RWPE2 (cell line): Measurements from ENCODE around the gene TBK1.
A peak's percentile ranks its signal among the peaks of the same experiment; 100 is the strongest.

ENCODE experiments used
- ATAC-seq: fragments of 200-7000 bp; cut with Tn5 transposase; 3 replicates; pipeline ENCODE4 v1.9.1; 2021; ENCODE audit warnings: low read depth
- DNase-seq: peaks from one replicate; pipeline ENCODE4 v3.0.0-alpha.2; 2020; ENCODE audit warnings: low spot score
- H3K27ac ChIP-seq: fragments of 450-650 bp; 2 replicates; pipeline ENCODE4 v1.5.1; 2017; ENCODE audit warnings: mild to moderate bottlenecking; ENCODE audit not compliant: poor library complexity, severe bottlenecking
- H3K27me3 ChIP-seq: fragments of 250-450 bp; sonication (Bioruptor Pico); 2 replicates; pipeline ENCODE4 v1.5.1; 2021; ENCODE audit warnings: mild to moderate bottlenecking, moderate library complexity; ENCODE audit not compliant: insufficient read depth, poor library complexity, severe bottlenecking
- H3K36me3 ChIP-seq: fragments of 250-450 bp; sonication (Bioruptor Pico); 2 replicates; pipeline ENCODE4 v1.5.1; 2020; ENCODE audit warnings: low read depth, mild to moderate bottlenecking, moderate library complexity
- H3K4me1 ChIP-seq: fragments of 250-450 bp; sonication (Bioruptor Pico); 2 replicates; pipeline ENCODE4 v1.5.1; 2021; ENCODE audit warnings: mild to moderate bottlenecking, moderate library complexity; ENCODE audit not compliant: insufficient read depth, poor library complexity, severe bottlenecking
- H3K4me3 ChIP-seq: fragments of 250-450 bp; sonication (Bioruptor Pico); 2 replicates; pipeline ENCODE4 v1.5.1; 2021; ENCODE audit warnings: mild to moderate bottlenecking, moderate library complexity; ENCODE audit not compliant: severe bottlenecking
- H3K9me3 ChIP-seq: fragments of 250-450 bp; sonication (Bioruptor Pico); 2 replicates; pipeline ENCODE4 v1.5.1; 2021; ENCODE audit warnings: mild to moderate bottlenecking, moderate library complexity; ENCODE audit not compliant: severe bottlenecking
- CTCF ChIP-seq: fragments of 450-650 bp; IDR thresholded peaks from one replicate; pipeline ENCODE4 v1.5.1; 2017; ENCODE audit warnings: mild to moderate bottlenecking, moderate library complexity; ENCODE audit not compliant: poor library complexity, severe bottlenecking

The TBK1 gene

DNA sequence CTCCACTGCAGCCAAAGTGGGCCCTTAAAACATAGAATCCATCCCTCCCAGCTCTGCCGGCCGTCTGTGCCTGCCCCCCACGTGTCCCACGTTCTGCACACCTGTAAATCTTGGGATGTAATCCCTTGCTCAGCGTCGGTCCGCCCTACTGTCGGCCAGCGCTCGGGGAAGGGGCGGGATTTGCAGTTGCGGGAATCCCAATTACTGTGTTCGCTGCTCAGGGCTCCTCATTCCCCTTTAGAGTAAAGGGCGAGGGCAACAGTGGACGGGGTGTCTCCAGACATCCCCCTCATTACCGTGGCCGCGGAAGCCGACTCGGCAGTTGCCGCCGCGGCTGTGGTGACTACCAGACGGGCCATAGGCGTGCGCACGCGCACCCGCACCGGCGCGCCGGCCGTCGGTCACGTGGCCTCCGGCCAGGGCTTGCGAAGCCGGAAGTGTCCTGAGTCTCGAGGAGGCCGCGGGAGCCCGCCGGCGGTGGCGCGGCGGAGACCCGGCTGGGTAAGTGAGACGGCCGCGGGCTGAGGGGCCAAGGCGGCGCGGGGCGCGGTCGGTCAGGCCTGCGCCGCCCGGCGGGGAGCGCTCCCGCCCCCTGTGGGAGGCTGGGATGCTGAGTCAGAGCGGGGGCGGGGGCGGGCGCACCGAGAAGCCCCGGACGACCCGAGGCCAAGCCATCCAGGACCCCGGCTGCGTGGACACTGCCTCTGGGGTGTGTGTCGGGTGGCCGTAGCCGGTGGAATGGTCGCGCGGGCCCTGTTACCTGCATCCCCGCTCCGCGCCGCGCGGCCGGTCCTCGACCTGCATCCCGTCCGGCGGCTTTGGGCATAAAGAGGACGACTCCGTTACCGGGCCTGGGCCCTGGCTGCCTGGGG, at the start of gene TBK1:
TBK1 (plus strand) TSS at position 434 of the 872 bp plus-strand sequence. CDS start 3,751 bp downstream, outside the sequence.
- no peak for TF ChIP-seq CTCF
- ATAC-seq = peak; percentile 68
- peak within 1 kb of the TSS; percentile 98 for H3K27ac ChIP-seq
- DNase-seq = peak; percentile 82
- H3K4me3 ChIP-seq = peak within 1 kb of the TSS; percentile 78
- H3K27me3 ChIP-seq = no peaks in the 10 kb centered on the region
- H3K4me1 ChIP-seq = peaks cover 17% of the 10 kb centered on the region
- no peaks in the 10 kb centered on the region for H3K9me3 ChIP-seq
- peaks cover 57% of the 10 kb centered on the region for H3K36me3 ChIP-seq

DNA sequence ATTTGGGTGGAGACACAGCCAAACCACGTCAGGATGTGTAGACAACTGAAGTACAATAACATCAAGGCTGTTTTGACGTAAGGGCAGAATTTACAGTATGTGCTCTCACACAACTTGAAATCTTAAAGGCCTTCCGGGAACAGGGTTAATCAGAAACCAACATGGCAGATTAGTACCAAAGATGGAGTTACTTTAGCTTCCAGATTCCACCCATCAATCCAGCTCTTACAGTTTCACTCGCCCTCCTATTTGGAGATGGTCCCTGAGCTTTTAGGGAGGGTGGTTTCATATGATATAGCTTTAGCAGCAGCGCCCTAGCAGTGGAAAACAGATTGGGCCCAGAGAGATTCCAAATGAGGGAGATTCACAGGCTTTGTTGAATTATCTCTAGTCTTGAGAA, 49.7 kb upstream of the TBK1 start:
- Histone ChIP-seq H3K9me3 (no peaks in the 10 kb centered on the region), H3K27me3 (no peaks in the 10 kb centered on the region), H3K4me3 (no peak overlapping the region), H3K36me3 (peaks cover 21% of the 10 kb centered on the region), H3K4me1 (peaks cover 14% of the 10 kb centered on the region), H3K27ac (no peak overlapping the region)
- no peak for TF ChIP-seq CTCF
- DNase-seq = no peak
- ATAC-seq = no peak

DNA sequence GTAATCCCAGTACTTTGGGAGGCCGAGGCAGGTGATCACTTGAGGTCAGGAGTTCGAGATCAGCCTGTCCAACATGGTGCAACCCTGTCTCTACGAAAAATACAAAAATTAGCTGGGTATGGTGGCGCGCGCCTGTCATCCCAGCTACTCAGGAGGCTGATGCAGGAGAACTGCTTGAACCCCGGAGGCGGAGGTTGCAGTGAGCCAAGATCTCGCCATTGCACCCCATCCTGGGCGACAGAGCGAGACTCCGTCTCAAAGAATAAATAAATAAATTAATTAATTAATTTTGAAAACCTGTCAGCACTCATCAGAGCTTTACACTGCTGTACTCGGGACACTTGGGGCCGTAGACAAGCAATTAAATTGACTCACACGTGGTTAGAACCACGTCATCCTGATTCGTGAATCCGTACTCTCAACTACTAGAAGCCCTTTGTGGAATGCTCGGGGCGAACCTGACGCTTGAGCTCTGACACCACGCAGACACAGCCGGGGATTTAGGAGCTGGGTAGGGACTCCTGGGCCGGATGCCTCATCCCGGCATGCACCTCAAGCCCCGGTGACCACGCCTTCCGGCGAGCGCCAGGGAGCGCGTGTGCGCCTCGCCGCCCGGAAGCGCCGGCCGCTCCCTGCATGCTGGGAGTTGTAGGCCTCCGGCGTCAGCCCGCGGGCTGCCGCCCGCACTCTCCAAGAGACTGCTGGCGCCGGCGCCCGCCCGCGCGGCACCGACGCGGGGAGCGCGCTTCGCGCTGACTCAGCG, 48.0 kb upstream of the TBK1 start, which contains the start of gene XPOT:
XPOT (plus strand) TSS at position 686 of the 763 bp plus-strand sequence. CDS start 5,644 bp downstream, outside the sequence.
- H3K27me3 ChIP-seq = no peaks in the 10 kb centered on the region
- TF ChIP-seq CTCF = no peak
- peaks cover 14% of the 10 kb centered on the region for H3K4me1 ChIP-seq
- no peaks in the 10 kb centered on the region for H3K9me3 ChIP-seq
- ATAC-seq (peak; percentile 91), DNase-seq (peak; percentile 92)
- H3K4me3 ChIP-seq = peak within 1 kb of the TSS; percentile 85
- peak within 1 kb of the TSS; percentile 93 for H3K27ac ChIP-seq
- H3K36me3 ChIP-seq = peaks cover 37% of the 10 kb centered on the region

DNA sequence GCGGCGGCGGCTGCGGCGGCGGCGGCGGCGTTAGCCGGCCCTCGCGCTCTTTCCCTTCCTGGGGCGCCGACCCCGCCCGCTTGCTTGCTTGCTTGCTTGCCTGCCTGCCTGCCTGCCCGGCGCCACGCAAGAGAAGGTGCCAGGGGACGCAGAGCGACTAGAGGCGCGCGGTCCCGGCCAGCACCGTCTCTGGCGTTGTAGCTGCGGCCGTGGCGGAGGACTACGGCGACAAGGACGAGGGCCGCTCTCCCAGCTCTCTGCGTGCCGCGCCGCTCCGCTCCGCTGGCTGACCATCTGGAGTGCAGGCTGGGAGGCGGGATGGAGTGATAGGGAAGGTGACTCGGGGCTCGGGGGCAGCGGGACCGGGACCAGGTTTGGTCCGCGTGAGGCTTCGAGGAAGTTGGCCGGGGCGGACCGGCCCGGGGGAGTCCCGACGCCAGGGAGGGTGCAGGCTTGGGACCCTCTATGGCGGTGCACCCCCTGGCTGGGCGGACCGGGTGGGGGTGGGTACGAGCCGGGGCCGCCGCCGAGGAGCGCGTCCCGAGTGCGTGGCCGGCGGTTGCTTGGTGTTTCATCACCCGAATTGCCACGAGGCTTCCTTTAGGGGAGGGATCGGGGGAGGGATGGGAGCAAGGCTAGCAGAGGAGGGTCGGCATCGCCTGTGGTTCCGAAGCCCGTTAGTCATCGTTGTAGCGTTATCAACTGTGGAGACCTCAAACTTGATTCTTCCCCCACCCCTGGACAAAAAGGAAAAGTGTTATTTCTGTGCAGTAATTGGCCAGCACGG, 47.3 kb upstream of the TBK1 start:
- H3K27ac ChIP-seq = peak overlapping the region; percentile 93
- H3K4me1 ChIP-seq = peaks cover 14% of the 10 kb centered on the region
- peak; percentile 57 for ATAC-seq
- H3K27me3 ChIP-seq = no peaks in the 10 kb centered on the region
- no peak for TF ChIP-seq CTCF
- DNase-seq = peak; percentile 70
- peak overlapping the region; percentile 85 for H3K4me3 ChIP-seq
- H3K9me3 ChIP-seq = no peaks in the 10 kb centered on the region
- peaks cover 45% of the 10 kb centered on the region for H3K36me3 ChIP-seq
